HepG2 (cell line): ENCODE measurements around the gene EEPD1. TPM values are rescaled to one million over a fixed set of nuclear protein-coding genes. Genes with fewer than 3 reads are reported as not detected.

ENCODE experiments used
- HHEX ChIP-seq: IDR thresholded peaks from 2 replicates; pipeline ENCODE4 v1.6.1; 2016; ENCODE audit warnings: control low read depth
- KAT7 ChIP-seq: IDR thresholded peaks from 2 replicates; pipeline ENCODE4 v1.6.1; 2018; ENCODE audit warnings: borderline replicate concordance, missing compliant biosample characterization
- SIN3B ChIP-seq: fragments of 150-350 bp; IDR thresholded peaks from 2 replicates; pipeline ENCODE4 v1.6.1; 2014; ENCODE audit warnings: low read length
- ZBTB38 ChIP-seq: sonication (generic); formaldehyde crosslinking; IDR thresholded peaks from 2 replicates; pipeline ENCODE4 v1.5.1; 2020; ENCODE audit warnings: mild to moderate bottlenecking, missing genetic modification reagents
- polyA plus RNA-seq, 8 experiments: library from polyadenylated mRNA; depleted of rRNA in 3 of 8; stranded (reverse) in 7 of 8; unstranded in 1 of 8; fragments of >200 nt; fragmentation: Illumina TruSeq in 4 of 8; extraction: Trizol in 4 of 8; gene quantifications; 2 replicates each; pipeline versions ENCODE4 v1.2.1 to v1.2.3, GENCODE V29; 2011 to 2016; ENCODE audit warnings: low read depth in 4 of 8, missing spikeins in 1 of 8, mixed read lengths in 1 of 8; ENCODE audit not compliant: insufficient read depth in 1 of 8
- total RNA-seq, 5 experiments: library from RNA; depleted of rRNA; stranded (reverse); fragments of >200 nt; fragmentation: Illumina TruSeq; extraction: Trizol; gene quantifications; 2 replicates each; pipeline ENCODE4 v1.2.3, GENCODE V29; 2016; ENCODE audit warnings: low read depth in 1 of 5
- TF ChIP-seq, protein P1 (sequence below): sonication (generic); formaldehyde crosslinking; IDR thresholded peaks from 2 replicates; pipeline ENCODE4 v1.4.0; 2020; ENCODE audit warnings: missing genetic modification reagents, borderline replicate concordance
- TF ChIP-seq, protein P2 (sequence below): sonication (generic); formaldehyde crosslinking; conservative IDR thresholded peaks from 2 replicates; pipeline ENCODE4 v1.4.0; 2020; ENCODE audit warnings: mild to moderate bottlenecking, missing genetic modification reagents, moderate library complexity
- TF ChIP-seq, protein P3 (sequence below): sonication (generic); formaldehyde crosslinking; IDR thresholded peaks from 2 replicates; pipeline ENCODE4 v1.8.1; 2023; ENCODE audit warnings: mild to moderate bottlenecking, missing genetic modification reagents, borderline replicate concordance
- TF ChIP-seq, protein P4 (sequence below): sonication (generic); formaldehyde crosslinking; IDR thresholded peaks from 2 replicates; pipeline ENCODE4 v1.4.0; 2020; ENCODE audit warnings: mild to moderate bottlenecking, missing genetic modification reagents
- TF ChIP-seq, protein P5 (sequence below): sonication (generic); formaldehyde crosslinking; IDR thresholded peaks from 2 replicates; pipeline ENCODE4 v1.4.0; 2020; ENCODE audit warnings: mild to moderate bottlenecking, missing genetic modification reagents, borderline replicate concordance

EEPD1 gene
- total and polyA plus RNA-seq, 2 of the 13 experiments (the other 11 are each of a cell fraction or from before 2014, with no cell fraction given), result 10.1 to 16.4 TPM

DNA sequence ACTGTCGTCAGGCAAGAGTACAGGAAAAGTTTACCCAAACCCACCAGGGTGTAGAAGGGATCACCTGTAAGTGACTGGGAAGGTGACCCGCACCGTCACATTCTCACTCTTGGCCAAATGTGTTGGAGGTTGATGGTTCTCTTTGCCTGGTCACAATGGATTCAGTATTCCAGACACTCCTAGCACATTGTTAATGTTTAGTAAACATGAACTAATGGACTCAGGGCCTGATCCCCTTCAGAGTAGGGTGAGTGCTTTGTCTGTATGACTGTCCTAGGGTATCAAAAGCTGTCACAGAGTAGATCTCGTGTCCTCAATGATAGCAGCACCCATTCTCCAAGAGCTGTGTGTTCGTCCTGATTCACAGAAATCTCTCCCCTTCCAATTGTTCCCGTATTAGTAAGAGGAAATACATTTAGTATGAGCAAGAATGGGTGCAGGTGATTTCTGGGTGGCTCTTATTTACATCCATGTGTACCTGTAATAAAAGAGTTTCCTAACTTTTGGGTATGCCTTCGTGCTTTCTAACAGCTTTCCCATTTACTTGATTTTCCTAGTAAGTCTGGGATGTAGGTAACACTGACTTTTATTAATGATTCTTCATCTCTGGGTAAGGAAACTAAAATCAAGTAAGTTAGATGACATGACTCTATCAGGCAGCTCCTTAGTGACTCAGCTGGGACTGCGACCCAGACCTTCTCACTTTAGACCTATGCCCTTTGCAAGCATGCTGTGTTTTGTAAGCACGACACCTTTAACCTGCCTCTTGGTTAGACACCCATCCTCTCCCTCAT lies 4.7 kb downstream of the EEPD1 start (continued):
- TF ChIP-seq, protein P1, sequence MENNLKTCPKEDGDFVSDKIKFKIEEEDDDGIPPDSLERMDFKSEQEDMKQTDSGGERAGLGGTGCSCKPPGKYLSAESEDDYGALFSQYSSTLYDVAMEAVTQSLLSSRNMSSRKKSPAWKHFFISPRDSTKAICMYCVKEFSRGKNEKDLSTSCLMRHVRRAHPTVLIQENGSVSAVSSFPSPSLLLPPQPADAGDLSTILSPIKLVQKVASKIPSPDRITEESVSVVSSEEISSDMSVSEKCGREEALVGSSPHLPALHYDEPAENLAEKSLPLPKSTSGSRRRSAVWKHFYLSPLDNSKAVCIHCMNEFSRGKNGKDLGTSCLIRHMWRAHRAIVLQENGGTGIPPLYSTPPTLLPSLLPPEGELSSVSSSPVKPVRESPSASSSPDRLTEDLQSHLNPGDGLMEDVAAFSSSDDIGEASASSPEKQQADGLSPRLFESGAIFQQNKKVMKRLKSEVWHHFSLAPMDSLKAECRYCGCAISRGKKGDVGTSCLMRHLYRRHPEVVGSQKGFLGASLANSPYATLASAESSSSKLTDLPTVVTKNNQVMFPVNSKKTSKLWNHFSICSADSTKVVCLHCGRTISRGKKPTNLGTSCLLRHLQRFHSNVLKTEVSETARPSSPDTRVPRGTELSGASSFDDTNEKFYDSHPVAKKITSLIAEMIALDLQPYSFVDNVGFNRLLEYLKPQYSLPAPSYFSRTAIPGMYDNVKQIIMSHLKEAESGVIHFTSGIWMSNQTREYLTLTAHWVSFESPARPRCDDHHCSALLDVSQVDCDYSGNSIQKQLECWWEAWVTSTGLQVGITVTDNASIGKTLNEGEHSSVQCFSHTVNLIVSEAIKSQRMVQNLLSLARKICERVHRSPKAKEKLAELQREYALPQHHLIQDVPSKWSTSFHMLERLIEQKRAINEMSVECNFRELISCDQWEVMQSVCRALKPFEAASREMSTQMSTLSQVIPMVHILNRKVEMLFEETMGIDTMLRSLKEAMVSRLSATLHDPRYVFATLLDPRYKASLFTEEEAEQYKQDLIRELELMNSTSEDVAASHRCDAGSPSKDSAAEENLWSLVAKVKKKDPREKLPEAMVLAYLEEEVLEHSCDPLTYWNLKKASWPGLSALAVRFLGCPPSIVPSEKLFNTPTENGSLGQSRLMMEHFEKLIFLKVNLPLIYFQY, result no peak
- TF ChIP-seq, protein P2, sequence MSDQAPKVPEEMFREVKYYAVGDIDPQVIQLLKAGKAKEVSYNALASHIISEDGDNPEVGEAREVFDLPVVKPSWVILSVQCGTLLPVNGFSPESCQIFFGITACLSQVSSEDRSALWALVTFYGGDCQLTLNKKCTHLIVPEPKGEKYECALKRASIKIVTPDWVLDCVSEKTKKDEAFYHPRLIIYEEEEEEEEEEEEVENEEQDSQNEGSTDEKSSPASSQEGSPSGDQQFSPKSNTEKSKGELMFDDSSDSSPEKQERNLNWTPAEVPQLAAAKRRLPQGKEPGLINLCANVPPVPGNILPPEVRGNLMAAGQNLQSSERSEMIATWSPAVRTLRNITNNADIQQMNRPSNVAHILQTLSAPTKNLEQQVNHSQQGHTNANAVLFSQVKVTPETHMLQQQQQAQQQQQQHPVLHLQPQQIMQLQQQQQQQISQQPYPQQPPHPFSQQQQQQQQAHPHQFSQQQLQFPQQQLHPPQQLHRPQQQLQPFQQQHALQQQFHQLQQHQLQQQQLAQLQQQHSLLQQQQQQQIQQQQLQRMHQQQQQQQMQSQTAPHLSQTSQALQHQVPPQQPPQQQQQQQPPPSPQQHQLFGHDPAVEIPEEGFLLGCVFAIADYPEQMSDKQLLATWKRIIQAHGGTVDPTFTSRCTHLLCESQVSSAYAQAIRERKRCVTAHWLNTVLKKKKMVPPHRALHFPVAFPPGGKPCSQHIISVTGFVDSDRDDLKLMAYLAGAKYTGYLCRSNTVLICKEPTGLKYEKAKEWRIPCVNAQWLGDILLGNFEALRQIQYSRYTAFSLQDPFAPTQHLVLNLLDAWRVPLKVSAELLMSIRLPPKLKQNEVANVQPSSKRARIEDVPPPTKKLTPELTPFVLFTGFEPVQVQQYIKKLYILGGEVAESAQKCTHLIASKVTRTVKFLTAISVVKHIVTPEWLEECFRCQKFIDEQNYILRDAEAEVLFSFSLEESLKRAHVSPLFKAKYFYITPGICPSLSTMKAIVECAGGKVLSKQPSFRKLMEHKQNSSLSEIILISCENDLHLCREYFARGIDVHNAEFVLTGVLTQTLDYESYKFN, result peak; percentile 34; the same call in 1 of the 2 replicates
- TF ChIP-seq, protein P3, sequence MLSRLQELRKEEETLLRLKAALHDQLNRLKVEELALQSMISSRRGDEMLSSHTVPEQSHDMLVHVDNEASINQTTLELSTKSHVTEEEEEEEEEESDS (CRISPR knock-in tag), result no peak
- TF ChIP-seq KAT7 (no peak), HHEX (CRISPR knock-in tag) (0 out of 2 replicates have a peak, but pooled peaks have one; percentile 9), ZBTB38 (no peak), SIN3B (no peak)
- TF ChIP-seq, protein P4, sequence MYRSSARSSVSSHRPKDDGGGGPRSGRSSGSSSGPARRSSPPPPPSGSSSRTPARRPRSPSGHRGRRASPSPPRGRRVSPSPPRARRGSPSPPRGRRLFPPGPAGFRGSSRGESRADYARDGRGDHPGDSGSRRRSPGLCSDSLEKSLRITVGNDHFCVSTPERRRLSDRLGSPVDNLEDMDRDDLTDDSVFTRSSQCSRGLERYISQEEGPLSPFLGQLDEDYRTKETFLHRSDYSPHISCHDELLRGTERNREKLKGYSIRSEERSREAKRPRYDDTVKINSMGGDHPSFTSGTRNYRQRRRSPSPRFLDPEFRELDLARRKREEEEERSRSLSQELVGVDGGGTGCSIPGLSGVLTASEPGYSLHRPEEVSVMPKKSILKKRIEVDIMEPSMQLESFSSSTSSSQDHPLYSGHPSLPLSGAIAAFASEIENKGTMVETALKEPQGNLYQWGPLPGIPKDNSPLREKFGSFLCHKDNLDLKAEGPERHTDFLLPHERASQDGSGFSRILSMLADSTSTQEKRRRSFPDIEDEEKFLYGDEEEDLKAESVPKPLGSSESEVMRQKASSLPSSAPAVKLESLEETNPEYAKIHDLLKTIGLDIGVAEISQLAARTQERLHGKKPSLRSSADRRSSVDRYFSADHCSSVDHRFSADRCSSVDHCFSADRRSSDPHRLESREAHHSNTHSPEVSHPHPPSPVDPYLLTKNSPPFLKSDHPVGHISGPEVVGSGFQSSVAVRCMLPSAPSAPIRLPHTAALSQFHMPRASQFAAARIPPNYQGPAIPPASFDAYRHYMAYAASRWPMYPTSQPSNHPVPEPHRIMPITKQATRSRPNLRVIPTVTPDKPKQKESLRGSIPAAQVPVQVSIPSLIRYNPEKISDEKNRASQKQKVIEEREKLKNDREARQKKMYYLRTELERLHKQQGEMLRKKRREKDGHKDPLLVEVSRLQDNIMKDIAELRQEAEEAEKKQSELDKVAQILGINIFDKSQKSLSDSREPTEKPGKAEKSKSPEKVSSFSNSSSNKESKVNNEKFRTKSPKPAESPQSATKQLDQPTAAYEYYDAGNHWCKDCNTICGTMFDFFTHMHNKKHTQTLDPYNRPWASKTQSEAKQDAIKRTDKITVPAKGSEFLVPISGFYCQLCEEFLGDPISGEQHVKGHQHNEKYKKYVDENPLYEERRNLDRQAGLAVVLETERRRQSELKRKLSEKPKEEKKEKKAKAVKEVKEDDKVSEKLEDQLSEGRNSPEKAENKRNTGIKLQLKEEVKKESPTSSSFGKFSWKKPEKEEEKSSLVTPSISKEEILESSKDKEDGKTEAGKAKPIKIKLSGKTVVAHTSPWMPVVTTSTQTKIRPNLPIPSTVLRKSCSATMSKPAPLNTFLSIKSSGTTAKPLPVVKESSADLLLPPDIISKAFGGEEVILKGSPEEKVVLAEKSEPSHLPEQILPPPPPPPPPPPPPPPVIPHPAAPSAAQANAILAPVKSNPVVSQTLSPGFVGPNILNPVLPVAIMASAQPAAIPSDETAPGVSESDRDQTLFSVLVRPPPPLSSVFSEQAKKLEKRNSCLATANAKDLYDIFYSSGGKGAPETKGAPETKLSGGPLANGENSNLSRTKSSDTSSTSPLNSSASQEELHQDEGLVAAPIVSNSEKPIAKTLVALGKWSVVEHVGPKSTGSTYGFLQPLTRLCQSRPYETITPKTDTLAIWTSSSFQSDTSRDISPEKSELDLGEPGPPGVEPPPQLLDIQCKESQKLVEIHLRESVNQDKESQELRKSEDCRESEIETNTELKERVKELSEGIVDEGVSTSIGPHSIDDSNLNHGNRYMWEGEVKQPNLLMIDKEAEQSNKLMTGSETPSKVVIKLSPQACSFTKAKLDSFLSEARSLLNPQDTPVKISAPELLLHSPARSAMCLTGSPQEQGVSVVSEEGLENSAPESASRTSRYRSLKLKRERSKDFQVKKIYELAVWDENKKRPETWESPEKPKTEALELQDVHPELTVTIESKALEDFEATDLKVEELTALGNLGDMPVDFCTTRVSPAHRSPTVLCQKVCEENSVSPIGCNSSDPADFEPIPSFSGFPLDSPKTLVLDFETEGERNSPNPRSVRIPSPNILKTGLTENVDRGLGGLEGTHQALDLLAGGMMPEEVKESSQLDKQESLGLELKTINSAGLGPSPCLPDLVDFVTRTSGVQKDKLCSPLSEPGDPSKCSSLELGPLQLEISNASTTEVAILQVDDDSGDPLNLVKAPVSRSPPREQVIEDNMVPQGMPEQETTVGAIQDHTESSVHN (CRISPR knock-in tag), result no peak
- TF ChIP-seq, protein P5, sequence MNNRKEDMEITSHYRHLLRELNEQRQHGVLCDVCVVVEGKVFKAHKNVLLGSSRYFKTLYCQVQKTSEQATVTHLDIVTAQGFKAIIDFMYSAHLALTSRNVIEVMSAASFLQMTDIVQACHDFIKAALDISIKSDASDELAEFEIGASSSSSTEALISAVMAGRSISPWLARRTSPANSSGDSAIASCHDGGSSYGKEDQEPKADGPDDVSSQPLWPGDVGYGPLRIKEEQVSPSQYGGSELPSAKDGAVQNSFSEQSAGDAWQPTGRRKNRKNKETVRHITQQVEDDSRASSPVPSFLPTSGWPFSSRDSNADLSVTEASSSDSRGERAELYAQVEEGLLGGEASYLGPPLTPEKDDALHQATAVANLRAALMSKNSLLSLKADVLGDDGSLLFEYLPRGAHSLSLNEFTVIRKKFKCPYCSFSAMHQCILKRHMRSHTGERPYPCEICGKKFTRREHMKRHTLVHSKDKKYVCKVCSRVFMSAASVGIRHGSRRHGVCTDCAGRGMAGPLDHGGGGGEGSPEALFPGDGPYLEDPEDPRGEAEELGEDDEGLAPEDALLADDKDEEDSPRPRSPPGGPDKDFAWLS (CRISPR knock-in tag), result peak; percentile 48; the same call in 1 of the 2 replicates
